ENCODE data around the gene U2AF1L4.
"Not testable (repeated sequence)": the region's sequence is repeated elsewhere in the genome, so short reads cannot be mapped to it uniquely, and the experiment has no call there.

The U2AF1L4 gene

GRCh38 chr19:35740108-35740422, 5.2 kb downstream of the U2AF1L4 start:
- no peak for DNase-seq

DNA sequence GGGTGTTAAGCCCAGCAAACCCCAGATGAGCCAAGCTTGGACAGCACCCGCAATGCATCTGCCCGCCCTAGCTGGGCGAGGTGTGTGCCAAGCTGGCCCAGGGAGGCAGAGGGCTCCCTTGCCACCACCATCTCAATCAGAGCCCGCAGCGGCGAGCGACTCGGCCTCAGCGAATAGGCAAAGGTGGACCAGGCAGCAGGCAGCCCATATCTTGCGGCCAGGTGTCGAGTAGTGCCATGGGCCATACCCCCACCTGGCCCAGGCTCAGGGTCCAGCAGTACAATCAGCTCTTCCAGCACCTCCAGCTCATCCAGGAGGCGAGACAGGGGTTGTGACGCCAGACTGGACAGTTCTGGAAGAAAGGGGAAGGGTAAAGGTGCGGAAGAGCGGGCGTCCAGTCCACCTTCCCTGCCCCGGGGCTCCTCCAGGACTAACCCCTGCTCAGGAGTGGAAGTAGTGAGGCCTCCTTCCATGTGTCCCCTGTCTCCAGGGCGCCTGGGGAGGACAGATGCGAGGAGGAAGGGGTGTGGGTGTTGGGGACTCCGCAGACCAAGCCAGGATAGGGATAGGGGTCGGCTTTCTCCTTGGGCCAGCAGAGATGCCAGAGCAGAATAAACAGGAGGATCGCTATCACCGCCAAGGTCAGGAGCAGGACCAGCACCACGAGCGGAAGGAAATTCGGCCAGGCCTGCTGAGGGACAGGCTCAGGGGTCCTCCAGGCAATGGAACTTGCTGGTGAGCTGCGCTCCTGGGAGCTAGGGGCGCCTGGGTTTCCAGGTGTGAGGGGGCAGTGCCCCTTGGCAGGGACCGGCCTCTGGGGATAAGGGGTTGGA, 5.7 kb downstream of the U2AF1L4 start:
- DNase-seq, result no peak

DNA sequence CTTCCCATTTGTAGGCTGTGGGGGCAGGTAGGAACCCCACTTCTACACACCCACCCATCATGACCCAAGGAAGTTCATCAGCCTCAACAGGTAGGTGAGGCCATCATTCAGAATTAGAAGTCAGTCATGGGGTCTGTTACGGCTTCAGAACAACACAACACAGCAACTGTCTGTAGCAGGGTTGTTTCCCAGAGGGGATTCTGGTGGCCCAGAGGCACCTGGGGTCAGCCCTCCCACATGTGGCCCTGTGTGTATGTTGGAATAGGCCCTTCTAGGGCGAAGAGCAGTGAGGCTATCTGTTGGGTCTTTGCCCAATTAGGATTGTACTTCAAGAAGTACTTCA, 6.4 kb downstream of the U2AF1L4 start:
- DNase-seq, result no peak

GRCh38 chr19:35738021-35738886, 7.0 kb downstream of the U2AF1L4 start:
- no peak for DNase-seq

GRCh38 chr19:35736913-35737886, 8.0 kb downstream of the U2AF1L4 start:
- DNase-seq, result no peak

GRCh38 chr19:35734889-35735288, 10.3 kb downstream of the U2AF1L4 start:
- DNase-seq, result no peak

DNA sequence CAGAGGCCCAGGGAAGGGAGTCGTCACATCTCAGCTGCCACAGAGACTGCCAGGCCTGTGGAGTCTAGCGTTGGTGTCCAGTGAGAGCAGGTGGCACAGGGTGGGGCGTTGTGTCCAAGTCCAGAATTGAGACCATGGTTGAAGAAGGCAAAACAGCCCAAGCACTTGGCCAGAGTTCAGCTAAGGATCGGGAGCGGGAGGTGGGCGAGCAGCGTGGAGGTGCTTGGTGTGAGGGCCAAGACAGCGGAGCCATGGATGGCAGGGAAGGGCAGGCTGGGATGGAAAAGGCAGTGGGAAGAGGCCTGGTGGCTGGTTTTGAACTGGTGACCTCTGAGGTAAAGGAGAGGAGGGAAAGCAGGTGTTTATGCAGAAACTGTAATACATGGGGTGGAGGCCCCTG, 10.9 kb downstream of the U2AF1L4 start:
- DNase-seq, result no peak

GRCh38 chr19:35733180-35734125, 11.8 kb downstream of the U2AF1L4 start:
- DNase-seq, result no peak

- no peak for DNase-seq
Measured at GRCh38 chr19:35732540-35733179, 12.6 kb downstream of the U2AF1L4 start.

GRCh38 chr19:35731779-35732405, 13.3 kb downstream of the U2AF1L4 start:
- no peak for DNase-seq

DNA sequence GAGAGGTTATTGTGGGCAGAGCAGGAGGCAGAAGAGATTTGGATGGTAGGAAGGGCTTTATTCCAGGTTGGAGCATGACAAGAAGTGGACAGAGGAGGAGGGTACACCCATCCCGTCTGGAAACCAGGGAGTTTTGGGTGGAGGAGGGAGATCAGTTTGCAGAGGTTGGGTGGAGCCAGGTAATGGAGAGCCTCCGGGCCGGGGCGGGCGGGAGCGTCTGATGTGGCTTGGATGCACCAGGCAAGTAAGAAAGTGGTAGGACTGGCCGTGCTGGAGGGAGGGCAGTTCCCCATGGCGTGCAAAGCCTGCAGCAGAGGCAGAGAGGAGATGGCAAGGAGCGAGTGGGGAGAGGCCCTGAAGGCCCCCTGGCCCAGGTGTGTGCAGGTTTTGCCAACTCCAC, 13.9 kb downstream of the U2AF1L4 start:
- DNase-seq, result no peak

DNA sequence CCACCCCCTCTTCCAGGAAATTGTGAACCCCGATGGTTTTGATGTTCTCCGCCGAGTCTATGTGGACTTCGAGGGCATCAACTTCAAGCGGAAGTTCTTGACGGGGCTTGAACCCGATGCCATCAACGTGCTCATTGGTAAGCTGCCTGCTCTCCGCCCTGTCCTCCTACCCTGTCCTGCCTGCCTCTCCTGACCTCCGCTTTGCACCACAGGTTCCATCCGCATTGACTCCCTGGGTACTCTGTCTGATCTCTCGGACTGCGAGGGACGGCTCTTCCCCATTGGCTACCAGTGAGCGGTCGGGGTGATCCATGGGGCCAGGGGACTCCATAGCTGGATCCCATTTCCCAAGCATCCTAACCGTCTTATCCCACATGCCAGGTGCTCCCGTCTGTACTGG, 14.9 kb downstream of the U2AF1L4 start:
- DNase-seq, result no peak

GRCh38 chr19:35729763-35730162, 15.5 kb downstream of the U2AF1L4 start:
- DNase-seq, result no peak

GRCh38 chr19:35729021-35729420, 16.2 kb downstream of the U2AF1L4 start:
- DNase-seq, result no peak

- no peak for DNase-seq
Measured at GRCh38 chr19:35727956-35728706, 17.1 kb downstream of the U2AF1L4 start.

DNA sequence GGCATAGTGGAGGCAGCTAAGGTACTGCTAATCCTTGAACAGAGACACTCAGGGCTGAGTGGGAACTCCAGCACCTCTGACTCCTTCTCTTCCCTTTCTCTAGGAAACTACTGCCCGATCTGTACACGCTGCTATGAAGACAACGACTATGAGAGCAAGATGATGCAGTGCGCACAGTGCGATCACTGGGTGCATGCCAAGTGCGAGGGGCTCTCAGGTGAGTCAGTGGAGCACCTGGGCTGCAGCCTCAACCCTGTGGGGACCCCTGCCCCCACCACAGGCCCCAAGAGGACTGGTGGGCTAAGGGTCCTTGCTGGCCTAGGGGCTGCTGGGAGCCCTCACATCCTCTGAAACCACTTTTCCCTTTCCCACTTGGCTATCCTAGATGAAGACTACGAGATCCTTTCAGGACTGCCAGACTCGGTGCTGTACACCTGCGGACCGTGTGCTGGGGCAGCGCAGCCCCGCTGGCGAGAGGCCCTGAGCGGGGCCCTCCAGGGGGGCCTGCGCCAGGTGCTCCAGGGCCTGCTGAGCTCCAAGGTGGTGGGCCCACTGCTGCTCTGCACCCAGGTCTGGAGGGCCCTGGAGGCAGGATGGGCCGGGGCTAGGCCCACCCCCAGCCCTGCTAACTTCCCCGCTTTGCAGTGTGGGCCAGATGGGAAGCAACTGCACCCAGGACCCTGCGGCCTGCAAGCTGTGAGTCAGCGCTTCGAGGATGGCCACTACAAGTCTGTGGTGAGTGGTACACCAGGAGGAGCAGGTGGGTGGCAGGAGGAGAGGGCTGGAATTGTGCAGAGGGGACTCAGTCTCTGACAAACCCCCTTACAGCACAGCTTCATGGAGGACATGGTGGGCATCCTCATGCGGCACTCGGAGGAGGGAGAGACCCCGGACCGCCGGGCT, 17.9 kb downstream of the U2AF1L4 start:
- no peak for DNase-seq

DNA sequence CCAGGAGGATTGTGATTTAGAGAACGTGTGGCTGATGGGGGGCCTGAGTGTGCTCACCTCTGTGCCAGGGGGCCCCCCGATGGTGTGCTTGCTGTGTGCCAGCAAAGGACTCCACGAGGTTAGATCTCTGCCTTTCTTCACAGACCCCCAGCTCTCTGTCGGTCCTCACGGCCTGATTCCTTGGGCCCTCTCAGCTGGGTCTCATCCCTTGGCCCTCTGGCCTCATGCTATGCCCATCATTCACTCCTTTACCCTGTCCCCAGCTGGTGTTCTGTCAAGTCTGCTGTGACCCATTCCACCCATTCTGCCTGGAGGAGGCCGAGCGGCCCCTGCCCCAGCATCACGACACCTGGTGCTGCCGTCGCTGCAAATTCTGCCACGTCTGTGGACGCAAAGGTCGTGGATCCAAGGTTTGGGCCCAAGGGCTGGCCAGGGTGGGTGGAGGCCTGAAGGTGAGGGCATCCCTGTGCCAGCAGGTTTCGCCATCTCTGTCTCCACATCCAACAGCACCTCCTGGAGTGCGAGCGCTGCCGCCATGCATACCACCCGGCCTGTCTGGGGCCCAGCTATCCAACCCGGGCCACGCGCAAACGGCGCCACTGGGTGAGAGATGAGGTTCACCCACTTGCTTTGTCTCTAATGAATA, 19.9 kb downstream of the U2AF1L4 start:
- no peak for DNase-seq

DNA sequence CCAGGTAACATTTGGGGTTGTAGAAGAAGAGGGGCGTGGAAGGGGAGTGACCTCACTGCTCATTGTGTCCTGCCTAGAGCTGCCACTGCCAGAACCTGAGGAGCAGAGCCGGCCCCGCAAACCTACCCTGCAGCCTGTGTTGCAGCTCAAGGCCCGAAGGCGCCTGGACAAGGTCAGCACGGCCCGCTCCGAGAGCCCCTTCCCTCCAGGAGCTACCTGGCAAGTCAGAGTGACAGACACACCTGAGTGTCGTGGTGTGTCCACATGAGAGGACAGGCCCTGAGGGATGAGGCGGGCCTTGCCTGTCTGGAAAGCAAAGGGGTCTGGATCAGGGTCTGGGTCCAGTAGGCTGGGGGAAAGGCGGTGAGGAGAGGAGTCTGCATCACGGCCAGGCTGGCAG, 20.7 kb downstream of the U2AF1L4 start:
- DNase-seq, result no peak

GRCh38 chr19:35724132-35724531, 21.1 kb downstream of the U2AF1L4 start:
- DNase-seq, result not testable (repeated sequence)
